ELR (cell line): ENCODE results near the gene C5AR2.
"Not testable (repeated sequence)": the region's sequence is repeated elsewhere in the genome, so short reads cannot be mapped to it uniquely, and the experiment has no call there.

Experiments
- DNase-seq: peaks from one replicate; pipeline ENCODE4 v3.0.0-alpha.2; 2015; ENCODE audit warnings: low read depth

The C5AR2 gene

GRCh38 chr19:47363758-47364531, 32.0 kb downstream of the C5AR2 start:
- DNase-seq: peak; percentile 70

GRCh38 chr19:47365455-47365854, 33.5 kb downstream of the C5AR2 start:
- not testable (repeated sequence) for DNase-seq

- peak; percentile 77 for DNase-seq
Observed at GRCh38 chr19:47370045-47370611, 38.2 kb downstream of the C5AR2 start.

- no peak for DNase-seq
Observed at GRCh38 chr19:47371261-47371660, 39.3 kb downstream of the C5AR2 start.

- DNase-seq: no peak
Observed at GRCh38 chr19:47372603-47373002, 40.6 kb downstream of the C5AR2 start.

GRCh38 chr19:47373246-47374240, 41.6 kb downstream of the C5AR2 start:
- DNase-seq: no peak

- DNase-seq: no peak
Observed at GRCh38 chr19:47374876-47375693, 43.1 kb downstream of the C5AR2 start.

GRCh38 chr19:47375694-47376588, 44.0 kb downstream of the C5AR2 start:
- DNase-seq: no peak

GRCh38 chr19:47376589-47377144, 44.7 kb downstream of the C5AR2 start:
- DNase-seq: peak; percentile 25

- no peak for DNase-seq
Observed at GRCh38 chr19:47377208-47377701, 45.3 kb downstream of the C5AR2 start.

- no peak for DNase-seq
Observed at GRCh38 chr19:47377801-47378200, 45.8 kb downstream of the C5AR2 start.

GRCh38 chr19:47378246-47378645, 46.3 kb downstream of the C5AR2 start:
- no peak for DNase-seq

- DNase-seq: no peak
Observed at GRCh38 chr19:47379381-47379938, 47.5 kb downstream of the C5AR2 start.

GRCh38 chr19:47380559-47380958, 48.6 kb downstream of the C5AR2 start:
- no peak for DNase-seq

- no peak for DNase-seq
Observed at GRCh38 chr19:47381121-47381520, 49.1 kb downstream of the C5AR2 start.

- no peak for DNase-seq
Observed at GRCh38 chr19:47381653-47382279, 49.8 kb downstream of the C5AR2 start.

GRCh38 chr19:47383890-47384289, 51.9 kb downstream of the C5AR2 start:
- DNase-seq: not testable (repeated sequence)

GRCh38 chr19:47384533-47384932, 52.6 kb downstream of the C5AR2 start:
- DNase-seq: not testable (repeated sequence)

GRCh38 chr19:47386582-47386981, 54.6 kb downstream of the C5AR2 start:
- not testable (repeated sequence) for DNase-seq
